GM23338 (cell line): ENCODE results near the gene NAALADL2. TPM values are rescaled to one million over a fixed set of nuclear protein-coding genes. Genes with fewer than 3 reads are reported as not detected.

ENCODE experiments used
- ATAC-seq: fragments of 200-7000 bp; cut with Tn5 transposase; 3 replicates; pipeline ENCODE4 v1.9.1; 2020
- DNase-seq: peaks from one replicate; pipeline ENCODE4 v3.0.0-alpha.2; 2015; ENCODE audit warnings: low spot score
- H2AFZ ChIP-seq: fragments of 200-600 bp; sonication (generic); 2 replicates; pipeline ENCODE4 v1.8.0; 2016; ENCODE audit warnings: antibody characterized with exemption, mild to moderate bottlenecking, moderate library complexity
- H3F3A ChIP-seq: fragments of 200-600 bp; sonication (generic); replicated peaks from 2 replicates; pipeline ENCODE4 v1.8.0; 2017; ENCODE audit warnings: antibody characterized with exemption, mixed run types, low read depth
- H3K27ac ChIP-seq: fragments of 200-600 bp; sonication (generic); 2 replicates; pipeline ENCODE4 v1.6.1; 2016; ENCODE audit warnings: low read depth
- H3K27me3 ChIP-seq: fragments of 200-600 bp; sonication (generic); 2 replicates; pipeline ENCODE4 v1.8.0; 2016; ENCODE audit warnings: mild to moderate bottlenecking, mixed run types, moderate library complexity; ENCODE audit not compliant: insufficient read depth
- H3K36me3 ChIP-seq: fragments of 200-600 bp; sonication (generic); 2 replicates; pipeline ENCODE4 v1.8.0; 2016; ENCODE audit warnings: mild to moderate bottlenecking; ENCODE audit not compliant: insufficient read depth
- H3K4me1 ChIP-seq: fragments of 200-600 bp; sonication (generic); 2 replicates; pipeline ENCODE4 v1.8.0; 2016; ENCODE audit warnings: mild to moderate bottlenecking, moderate library complexity; ENCODE audit not compliant: insufficient read depth
- H3K4me2 ChIP-seq: fragments of 200-600 bp; sonication (generic); 2 replicates; pipeline ENCODE4 v1.7.1; 2017; ENCODE audit warnings: mixed run types
- H3K4me3 ChIP-seq: fragments of 200-600 bp; sonication (generic); 2 replicates; pipeline ENCODE4 v1.6.1; 2016; ENCODE audit warnings: mixed run types
- H3K79me2 ChIP-seq: fragments of 200-600 bp; sonication (generic); replicated peaks from 2 replicates; pipeline ENCODE4 v1.8.0; 2017; ENCODE audit warnings: mild to moderate bottlenecking; ENCODE audit not compliant: insufficient read depth
- H3K9me2 ChIP-seq: fragments of 200-600 bp; sonication (generic); 2 replicates; pipeline ENCODE4 v1.8.0; 2017; ENCODE audit not compliant: insufficient read depth
- H4K20me1 ChIP-seq: fragments of 200-600 bp; sonication (generic); replicated peaks from 2 replicates; pipeline ENCODE4 v1.8.0; 2017; ENCODE audit warnings: mild to moderate bottlenecking; ENCODE audit not compliant: insufficient read depth
- H3K27ac Mint-ChIP-seq: 2 replicates; pipeline ENCODE4 v1.8.0; 2020; ENCODE audit warnings: inconsistent platforms, mild to moderate bottlenecking, moderate library complexity, mixed read lengths
- H3K27me3 Mint-ChIP-seq: 3 replicates; pipeline ENCODE4 v1.8.0; 2022; ENCODE audit warnings: low read depth, mild to moderate bottlenecking, moderate library complexity, mixed read lengths, inconsistent platforms; ENCODE audit not compliant: insufficient read depth, poor library complexity
- H3K36me3 Mint-ChIP-seq: 3 replicates; pipeline ENCODE4 v1.8.0; 2021; ENCODE audit warnings: low read depth, mild to moderate bottlenecking, inconsistent platforms, moderate library complexity, mixed read lengths
- H3K4me1 Mint-ChIP-seq: 3 replicates; pipeline ENCODE4 v1.8.0; 2020; ENCODE audit warnings: mild to moderate bottlenecking, inconsistent platforms, mixed read lengths
- H3K4me3 Mint-ChIP-seq: 3 replicates; pipeline ENCODE4 v1.8.0; 2021; ENCODE audit warnings: moderate library complexity, mild to moderate bottlenecking, inconsistent platforms, mixed read lengths
- H3K9me3 Mint-ChIP-seq: 3 replicates; pipeline ENCODE4 v1.8.0; 2020; ENCODE audit warnings: moderate library complexity, mild to moderate bottlenecking, inconsistent platforms, mixed read lengths
- CREB1 ChIP-seq: fragments of 250-450 bp; sonication (Bioruptor Pico); IDR thresholded peaks from 2 replicates; pipeline ENCODE4 v1.5.0; 2020; ENCODE audit warnings: low read depth, mild to moderate bottlenecking, moderate library complexity
- EZH2 ChIP-seq: fragments of 200-600 bp; sonication (generic); IDR thresholded peaks from one replicate; pipeline ENCODE4 v1.8.0; 2017; ENCODE audit warnings: antibody characterized with exemption, mild to moderate bottlenecking, low read depth; ENCODE audit not compliant: unreplicated experiment
- EZH2phosphoT487 ChIP-seq: fragments of 200-600 bp; sonication (generic); IDR thresholded peaks from one replicate; pipeline ENCODE4 v1.8.1; 2018; ENCODE audit warnings: antibody characterized with exemption; ENCODE audit not compliant: unreplicated experiment
- JUNB ChIP-seq: IDR thresholded peaks from one replicate; pipeline ENCODE4 v1.6.1; 2016; ENCODE audit warnings: antibody characterized with exemption; ENCODE audit not compliant: unreplicated experiment
- NANOG ChIP-seq: IDR thresholded peaks from 2 replicates; pipeline ENCODE4 v1.6.1; 2016; ENCODE audit warnings: antibody characterized with exemption, borderline replicate concordance
- POLR2AphosphoS5 ChIP-seq: IDR thresholded peaks from 2 replicates; pipeline ENCODE4 v1.6.1; 2016; ENCODE audit warnings: antibody characterized with exemption, low read depth
- STAT1 ChIP-seq: IDR thresholded peaks from one replicate; pipeline ENCODE4 v1.6.1; 2016; ENCODE audit warnings: antibody characterized with exemption; ENCODE audit not compliant: unreplicated experiment
- ZNF114 ChIP-seq: fragments of 250-450 bp; sonication (Bioruptor Pico); IDR thresholded peaks from 2 replicates; pipeline ENCODE4 v1.5.0; 2020; ENCODE audit warnings: mild to moderate bottlenecking, moderate library complexity
- ZNF331 ChIP-seq: fragments of 250-450 bp; sonication (Bioruptor Pico); IDR thresholded peaks from 2 replicates; pipeline ENCODE4 v1.5.0; 2020; ENCODE audit warnings: low read depth, mild to moderate bottlenecking, moderate library complexity
- polyA plus RNA-seq: library from polyadenylated mRNA; unstranded; fragments of >200 nt; fragmentation: Nextera tagmentation; extraction: Ambion mirVana; gene quantifications from 2 replicates; pipeline ENCODE4 v1.2.1, GENCODE V29; 2016
- total RNA-seq: library from RNA; depleted of rRNA; stranded (reverse); fragments of >200 nt; shearing (Covaris generic); gene quantifications from 2 replicates; pipeline ENCODE4 v1.2.3, GENCODE V29; 2014
- TF ChIP-seq, protein P1 (sequence below): IDR thresholded peaks from 2 replicates; pipeline ENCODE4 v1.6.1; 2016; ENCODE audit warnings: antibody characterized with exemption
- TF ChIP-seq, protein P2 (sequence below): fragments of 250-450 bp; sonication (Bioruptor Pico); IDR thresholded peaks from 2 replicates; pipeline ENCODE4 v1.5.0; 2020; ENCODE audit warnings: mild to moderate bottlenecking, moderate library complexity
- TF ChIP-seq, protein P3 (sequence below): IDR thresholded peaks from one replicate; pipeline ENCODE4 v1.6.1; 2018; ENCODE audit warnings: antibody characterized with exemption; ENCODE audit not compliant: unreplicated experiment
- TF ChIP-seq, protein P4 (sequence below), 2 experiments: fragments of 200-600 bp in 1 of 2; sonication (generic) in 1 of 2; conservative IDR thresholded peaks; 2 replicates each; pipeline versions ENCODE4 v1.5.1 to v1.6.1; 2016 to 2017; ENCODE audit warnings: antibody characterized with exemption in 2 of 2, low read depth in 2 of 2, mild to moderate bottlenecking in 2 of 2, moderate library complexity in 1 of 2

The NAALADL2 gene
- total and polyA plus RNA-seq, 2 experiments from 2014 or later, result 1.6 to 2.6 TPM

DNA sequence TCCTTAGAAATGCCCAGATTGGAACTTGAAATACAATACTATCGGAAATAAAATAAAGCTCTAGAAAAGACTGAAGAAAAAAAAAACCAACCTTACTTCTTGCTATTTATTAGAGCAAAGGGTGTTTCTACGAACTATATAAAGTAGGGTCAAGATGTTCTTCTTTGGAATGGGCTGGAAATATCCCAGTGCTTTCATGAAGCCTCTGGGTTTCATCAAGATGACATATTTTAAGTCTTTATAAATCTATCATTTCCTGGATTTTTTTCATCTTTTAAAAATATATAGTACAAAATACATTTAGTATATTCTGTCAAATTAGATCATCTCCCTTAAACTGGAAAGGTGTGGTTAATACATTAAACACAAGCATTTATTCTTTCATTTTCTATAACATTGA lies 978.8 kb downstream of the NAALADL2 start:
- no peaks in the 10 kb centered on the region for H3K79me2 ChIP-seq
- no peak overlapping the region for H3K4me3 Mint-ChIP-seq
- peaks cover 5% of the 10 kb centered on the region; the same call in 1 of the 2 replicates for H3K9me2 ChIP-seq
- H3K4me1 ChIP-seq, result peaks cover 32% of the 10 kb centered on the region
- no peaks in the 10 kb centered on the region for H3F3A ChIP-seq
- no peak overlapping the region for H3K4me2 ChIP-seq
- no peaks in the 10 kb centered on the region for H4K20me1 ChIP-seq
- no peaks in the 10 kb centered on the region for H3K36me3 ChIP-seq
- no peak overlapping the region for H3K27ac Mint-ChIP-seq
- ATAC-seq, result no peak
- H2AFZ ChIP-seq, result no peak overlapping the region
- no peaks in the 10 kb centered on the region for H3K9me3 Mint-ChIP-seq
- TF ChIP-seq CREB1 (CRISPR knock-in tag), result no peak
- no peak for TF ChIP-seq NANOG
- no peak for TF ChIP-seq ZNF114 (CRISPR knock-in tag)
- TF ChIP-seq JUNB, result no peak
- no peak for TF ChIP-seq EZH2phosphoT487
- TF ChIP-seq, protein P1, sequence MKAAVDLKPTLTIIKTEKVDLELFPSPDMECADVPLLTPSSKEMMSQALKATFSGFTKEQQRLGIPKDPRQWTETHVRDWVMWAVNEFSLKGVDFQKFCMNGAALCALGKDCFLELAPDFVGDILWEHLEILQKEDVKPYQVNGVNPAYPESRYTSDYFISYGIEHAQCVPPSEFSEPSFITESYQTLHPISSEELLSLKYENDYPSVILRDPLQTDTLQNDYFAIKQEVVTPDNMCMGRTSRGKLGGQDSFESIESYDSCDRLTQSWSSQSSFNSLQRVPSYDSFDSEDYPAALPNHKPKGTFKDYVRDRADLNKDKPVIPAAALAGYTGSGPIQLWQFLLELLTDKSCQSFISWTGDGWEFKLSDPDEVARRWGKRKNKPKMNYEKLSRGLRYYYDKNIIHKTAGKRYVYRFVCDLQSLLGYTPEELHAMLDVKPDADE, result no peak
- TF ChIP-seq ZNF331 (CRISPR knock-in tag), result no peak
- TF ChIP-seq, protein P2, sequence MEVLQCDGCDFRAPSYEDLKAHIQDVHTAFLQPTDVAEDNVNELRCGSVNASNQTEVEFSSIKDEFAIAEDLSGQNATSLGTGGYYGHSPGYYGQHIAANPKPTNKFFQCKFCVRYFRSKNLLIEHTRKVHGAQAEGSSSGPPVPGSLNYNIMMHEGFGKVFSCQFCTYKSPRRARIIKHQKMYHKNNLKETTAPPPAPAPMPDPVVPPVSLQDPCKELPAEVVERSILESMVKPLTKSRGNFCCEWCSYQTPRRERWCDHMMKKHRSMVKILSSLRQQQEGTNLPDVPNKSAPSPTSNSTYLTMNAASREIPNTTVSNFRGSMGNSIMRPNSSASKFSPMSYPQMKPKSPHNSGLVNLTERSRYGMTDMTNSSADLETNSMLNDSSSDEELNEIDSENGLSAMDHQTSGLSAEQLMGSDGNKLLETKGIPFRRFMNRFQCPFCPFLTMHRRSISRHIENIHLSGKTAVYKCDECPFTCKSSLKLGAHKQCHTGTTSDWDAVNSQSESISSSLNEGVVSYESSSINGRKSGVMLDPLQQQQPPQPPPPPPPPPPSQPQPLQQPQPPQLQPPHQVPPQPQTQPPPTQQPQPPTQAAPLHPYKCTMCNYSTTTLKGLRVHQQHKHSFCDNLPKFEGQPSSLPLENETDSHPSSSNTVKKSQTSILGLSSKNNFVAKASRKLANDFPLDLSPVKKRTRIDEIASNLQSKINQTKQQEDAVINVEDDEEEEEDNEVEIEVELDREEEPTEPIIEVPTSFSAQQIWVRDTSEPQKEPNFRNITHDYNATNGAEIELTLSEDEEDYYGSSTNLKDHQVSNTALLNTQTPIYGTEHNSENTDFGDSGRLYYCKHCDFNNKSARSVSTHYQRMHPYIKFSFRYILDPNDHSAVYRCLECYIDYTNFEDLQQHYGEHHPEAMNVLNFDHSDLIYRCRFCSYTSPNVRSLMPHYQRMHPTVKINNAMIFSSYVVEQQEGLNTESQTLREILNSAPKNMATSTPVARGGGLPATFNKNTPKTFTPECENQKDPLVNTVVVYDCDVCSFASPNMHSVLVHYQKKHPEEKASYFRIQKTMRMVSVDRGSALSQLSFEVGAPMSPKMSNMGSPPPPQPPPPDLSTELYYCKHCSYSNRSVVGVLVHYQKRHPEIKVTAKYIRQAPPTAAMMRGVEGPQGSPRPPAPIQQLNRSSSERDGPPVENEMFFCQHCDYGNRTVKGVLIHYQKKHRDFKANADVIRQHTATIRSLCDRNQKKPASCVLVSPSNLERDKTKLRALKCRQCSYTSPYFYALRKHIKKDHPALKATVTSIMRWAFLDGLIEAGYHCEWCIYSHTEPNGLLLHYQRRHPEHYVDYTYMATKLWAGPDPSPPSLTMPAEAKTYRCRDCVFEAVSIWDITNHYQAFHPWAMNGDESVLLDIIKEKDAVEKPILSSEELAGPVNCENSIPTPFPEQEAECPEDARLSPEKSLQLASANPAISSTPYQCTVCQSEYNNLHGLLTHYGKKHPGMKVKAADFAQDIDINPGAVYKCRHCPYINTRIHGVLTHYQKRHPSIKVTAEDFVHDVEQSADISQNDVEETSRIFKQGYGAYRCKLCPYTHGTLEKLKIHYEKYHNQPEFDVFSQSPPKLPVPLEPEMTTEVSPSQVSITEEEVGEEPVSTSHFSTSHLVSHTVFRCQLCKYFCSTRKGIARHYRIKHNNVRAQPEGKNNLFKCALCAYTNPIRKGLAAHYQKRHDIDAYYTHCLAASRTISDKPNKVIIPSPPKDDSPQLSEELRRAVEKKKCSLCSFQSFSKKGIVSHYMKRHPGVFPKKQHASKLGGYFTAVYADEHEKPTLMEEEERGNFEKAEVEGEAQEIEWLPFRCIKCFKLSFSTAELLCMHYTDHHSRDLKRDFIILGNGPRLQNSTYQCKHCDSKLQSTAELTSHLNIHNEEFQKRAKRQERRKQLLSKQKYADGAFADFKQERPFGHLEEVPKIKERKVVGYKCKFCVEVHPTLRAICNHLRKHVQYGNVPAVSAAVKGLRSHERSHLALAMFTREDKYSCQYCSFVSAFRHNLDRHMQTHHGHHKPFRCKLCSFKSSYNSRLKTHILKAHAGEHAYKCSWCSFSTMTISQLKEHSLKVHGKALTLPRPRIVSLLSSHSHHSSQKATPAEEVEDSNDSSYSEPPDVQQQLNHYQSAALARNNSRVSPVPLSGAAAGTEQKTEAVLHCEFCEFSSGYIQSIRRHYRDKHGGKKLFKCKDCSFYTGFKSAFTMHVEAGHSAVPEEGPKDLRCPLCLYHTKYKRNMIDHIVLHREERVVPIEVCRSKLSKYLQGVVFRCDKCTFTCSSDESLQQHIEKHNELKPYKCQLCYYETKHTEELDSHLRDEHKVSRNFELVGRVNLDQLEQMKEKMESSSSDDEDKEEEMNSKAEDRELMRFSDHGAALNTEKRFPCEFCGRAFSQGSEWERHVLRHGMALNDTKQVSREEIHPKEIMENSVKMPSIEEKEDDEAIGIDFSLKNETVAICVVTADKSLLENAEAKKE, result no peak
- TF ChIP-seq POLR2AphosphoS5, result no peak
- TF ChIP-seq, protein P3, sequence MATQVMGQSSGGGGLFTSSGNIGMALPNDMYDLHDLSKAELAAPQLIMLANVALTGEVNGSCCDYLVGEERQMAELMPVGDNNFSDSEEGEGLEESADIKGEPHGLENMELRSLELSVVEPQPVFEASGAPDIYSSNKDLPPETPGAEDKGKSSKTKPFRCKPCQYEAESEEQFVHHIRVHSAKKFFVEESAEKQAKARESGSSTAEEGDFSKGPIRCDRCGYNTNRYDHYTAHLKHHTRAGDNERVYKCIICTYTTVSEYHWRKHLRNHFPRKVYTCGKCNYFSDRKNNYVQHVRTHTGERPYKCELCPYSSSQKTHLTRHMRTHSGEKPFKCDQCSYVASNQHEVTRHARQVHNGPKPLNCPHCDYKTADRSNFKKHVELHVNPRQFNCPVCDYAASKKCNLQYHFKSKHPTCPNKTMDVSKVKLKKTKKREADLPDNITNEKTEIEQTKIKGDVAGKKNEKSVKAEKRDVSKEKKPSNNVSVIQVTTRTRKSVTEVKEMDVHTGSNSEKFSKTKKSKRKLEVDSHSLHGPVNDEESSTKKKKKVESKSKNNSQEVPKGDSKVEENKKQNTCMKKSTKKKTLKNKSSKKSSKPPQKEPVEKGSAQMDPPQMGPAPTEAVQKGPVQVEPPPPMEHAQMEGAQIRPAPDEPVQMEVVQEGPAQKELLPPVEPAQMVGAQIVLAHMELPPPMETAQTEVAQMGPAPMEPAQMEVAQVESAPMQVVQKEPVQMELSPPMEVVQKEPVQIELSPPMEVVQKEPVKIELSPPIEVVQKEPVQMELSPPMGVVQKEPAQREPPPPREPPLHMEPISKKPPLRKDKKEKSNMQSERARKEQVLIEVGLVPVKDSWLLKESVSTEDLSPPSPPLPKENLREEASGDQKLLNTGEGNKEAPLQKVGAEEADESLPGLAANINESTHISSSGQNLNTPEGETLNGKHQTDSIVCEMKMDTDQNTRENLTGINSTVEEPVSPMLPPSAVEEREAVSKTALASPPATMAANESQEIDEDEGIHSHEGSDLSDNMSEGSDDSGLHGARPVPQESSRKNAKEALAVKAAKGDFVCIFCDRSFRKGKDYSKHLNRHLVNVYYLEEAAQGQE, result no peak
- TF ChIP-seq, protein P4, sequence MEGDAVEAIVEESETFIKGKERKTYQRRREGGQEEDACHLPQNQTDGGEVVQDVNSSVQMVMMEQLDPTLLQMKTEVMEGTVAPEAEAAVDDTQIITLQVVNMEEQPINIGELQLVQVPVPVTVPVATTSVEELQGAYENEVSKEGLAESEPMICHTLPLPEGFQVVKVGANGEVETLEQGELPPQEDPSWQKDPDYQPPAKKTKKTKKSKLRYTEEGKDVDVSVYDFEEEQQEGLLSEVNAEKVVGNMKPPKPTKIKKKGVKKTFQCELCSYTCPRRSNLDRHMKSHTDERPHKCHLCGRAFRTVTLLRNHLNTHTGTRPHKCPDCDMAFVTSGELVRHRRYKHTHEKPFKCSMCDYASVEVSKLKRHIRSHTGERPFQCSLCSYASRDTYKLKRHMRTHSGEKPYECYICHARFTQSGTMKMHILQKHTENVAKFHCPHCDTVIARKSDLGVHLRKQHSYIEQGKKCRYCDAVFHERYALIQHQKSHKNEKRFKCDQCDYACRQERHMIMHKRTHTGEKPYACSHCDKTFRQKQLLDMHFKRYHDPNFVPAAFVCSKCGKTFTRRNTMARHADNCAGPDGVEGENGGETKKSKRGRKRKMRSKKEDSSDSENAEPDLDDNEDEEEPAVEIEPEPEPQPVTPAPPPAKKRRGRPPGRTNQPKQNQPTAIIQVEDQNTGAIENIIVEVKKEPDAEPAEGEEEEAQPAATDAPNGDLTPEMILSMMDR (conservative IDR thresholded peaks at IDR 0.05; ENCODE audit: low read depth in 2 of 2), result no peak
- TF ChIP-seq STAT1, result no peak
- TF ChIP-seq EZH2, result no peak
- H3K4me3 ChIP-seq, result no peak overlapping the region
- H3K36me3 Mint-ChIP-seq, result no peaks in the 10 kb centered on the region
- no peak for DNase-seq
- H3K4me1 Mint-ChIP-seq, result peaks cover 9% of the 10 kb centered on the region
- no peaks in the 10 kb centered on the region for H3K27me3 ChIP-seq
- H3K27me3 Mint-ChIP-seq, result no peaks in the 10 kb centered on the region
- H3K27ac ChIP-seq, result no peak overlapping the region
